Neural cell (in vitro differentiated cells): ENCODE data around the gene ZNF407. TPM values are rescaled to one million over a fixed set of nuclear protein-coding genes. Genes with fewer than 3 reads are reported as not detected.
A peak's percentile ranks its signal among the peaks of the same experiment; 100 is the strongest.

Experiments used
- H2AFZ ChIP-seq: fragments of 200-600, 300-800 bp; sonication (generic), shearing (Covaris generic); 2 replicates; pipeline ENCODE4 v1.6.0; 2014; ENCODE audit warnings: low read depth, mild to moderate bottlenecking, antibody characterized with exemption, low read length, moderate library complexity
- H3F3A ChIP-seq: fragments of 200-600 bp; shearing (Covaris generic); 2 replicates; pipeline ENCODE4 v1.6.1; 2016; ENCODE audit warnings: mild to moderate bottlenecking, moderate library complexity, mixed read lengths, antibody characterized with exemption, low read length; ENCODE audit not compliant: insufficient read depth, poor library complexity, severe bottlenecking
- H3K27ac ChIP-seq: fragments of 200-600, 300-800 bp; sonication (generic), shearing (Covaris generic); 2 replicates; pipeline ENCODE4 v1.5.1; 2014; ENCODE audit warnings: mild to moderate bottlenecking, low read length, moderate library complexity
- H3K27me3 ChIP-seq: fragments of 300-800, 200-600 bp; sonication (generic), shearing (Covaris generic); 2 replicates; pipeline ENCODE4 v1.6.0; 2014; ENCODE audit warnings: mild to moderate bottlenecking, low read depth, low read length, moderate library complexity; ENCODE audit not compliant: insufficient read depth
- H3K36me3 ChIP-seq: fragments of 300-800, 200-600 bp; sonication (generic), shearing (Covaris generic); 2 replicates; pipeline ENCODE4 v1.5.1; 2014; ENCODE audit warnings: mild to moderate bottlenecking, antibody characterized with exemption, low read length, moderate library complexity; ENCODE audit not compliant: insufficient read depth
- H3K4me2 ChIP-seq: fragments of 300-800, 200-600 bp; sonication (generic), shearing (Covaris generic); 2 replicates; pipeline ENCODE4 v1.6.0; 2014; ENCODE audit warnings: mild to moderate bottlenecking, low read length
- H3K4me3 ChIP-seq: fragments of 300-800, 200-600 bp; sonication (generic), shearing (Covaris generic); 2 replicates; pipeline ENCODE4 v1.5.1; 2014; ENCODE audit warnings: mild to moderate bottlenecking, low read length, moderate library complexity
- H3K79me2 ChIP-seq: fragments of 200-600 bp; shearing (Covaris generic); replicated peaks from 2 replicates; pipeline ENCODE4 v1.6.0; 2014; ENCODE audit warnings: mild to moderate bottlenecking, low read length, moderate library complexity; ENCODE audit not compliant: insufficient read depth
- H3K9ac ChIP-seq: fragments of 300-800, 200-600 bp; sonication (generic), shearing (Covaris generic); 2 replicates; pipeline ENCODE4 v1.6.1; 2016; ENCODE audit warnings: mild to moderate bottlenecking, low read length, mixed read lengths
- H3K9me2 ChIP-seq: fragments of 200-600 bp; shearing (Covaris generic); 2 replicates; pipeline ENCODE4 v1.6.1; 2016; ENCODE audit warnings: mild to moderate bottlenecking, low read length, mixed read lengths; ENCODE audit not compliant: insufficient read depth
- H3K9me3 ChIP-seq: fragments of 200-600, 300-800 bp; sonication (generic), shearing (Covaris generic); 2 replicates; pipeline ENCODE4 v1.6.1; 2016; ENCODE audit warnings: mild to moderate bottlenecking, mixed run types, low read length, moderate library complexity, mixed read lengths
- H4K20me1 ChIP-seq: fragments of 200-600 bp; shearing (Covaris generic); 2 replicates; pipeline ENCODE4 v1.6.1; 2016; ENCODE audit warnings: mild to moderate bottlenecking, mixed run types; ENCODE audit not compliant: insufficient read depth
- EP300 ChIP-seq: fragments of 450-650 bp; conservative IDR thresholded peaks from 2 replicates; pipeline ENCODE4 v1.6.1; 2014; ENCODE audit warnings: antibody characterized with exemption, mild to moderate bottlenecking, moderate library complexity; ENCODE audit not compliant: poor library complexity, severe bottlenecking
- EZH2 ChIP-seq: fragments of 200-600, 300-800 bp; shearing (Covaris generic), sonication (generic); IDR thresholded peaks from 2 replicates; pipeline ENCODE4 v1.6.1; 2014; ENCODE audit warnings: antibody characterized with exemption, low read length, borderline replicate concordance, mild to moderate bottlenecking; ENCODE audit not compliant: insufficient read depth, poor library complexity, severe bottlenecking
- MXI1 ChIP-seq: fragments of 450-650 bp; conservative IDR thresholded peaks from 2 replicates; pipeline ENCODE4 v1.6.1; 2014; ENCODE audit warnings: antibody characterized with exemption, mild to moderate bottlenecking; ENCODE audit not compliant: poor library complexity, severe bottlenecking
- POLR2AphosphoS5 ChIP-seq: IDR thresholded peaks from 2 replicates; pipeline ENCODE4 v1.6.1; 2012
- RAD21 ChIP-seq: fragments of 450-650 bp; conservative IDR thresholded peaks from 2 replicates; pipeline ENCODE4 v1.6.1; 2014; ENCODE audit warnings: antibody characterized with exemption, mild to moderate bottlenecking, moderate library complexity
- SMC3 ChIP-seq: fragments of 450-650 bp; conservative IDR thresholded peaks from 2 replicates; pipeline ENCODE4 v1.6.1; 2014; ENCODE audit warnings: antibody characterized with exemption, mild to moderate bottlenecking, moderate library complexity; ENCODE audit not compliant: poor library complexity
- TAF1 ChIP-seq: IDR thresholded peaks from 2 replicates; pipeline ENCODE4 v1.6.1; 2012; ENCODE audit warnings: low read depth
- polyA plus RNA-seq: library from polyadenylated mRNA; depleted of rRNA; stranded (reverse); fragments of >200 nt; gene quantifications from 2 replicates; pipeline ENCODE4 v1.2.3, GENCODE V29; 2014
- TF ChIP-seq, protein P1 (sequence below): IDR thresholded peaks from 2 replicates; pipeline ENCODE4 v1.6.1; 2012; ENCODE audit warnings: borderline replicate concordance
- TF ChIP-seq, protein P2 (sequence below): fragments of 450-650 bp; IDR thresholded peaks from 2 replicates; pipeline ENCODE4 v1.5.1; 2014; ENCODE audit warnings: antibody characterized with exemption, mild to moderate bottlenecking, moderate library complexity; ENCODE audit not compliant: poor library complexity, severe bottlenecking

ZNF407 gene
- polyA plus RNA-seq, 1 donor from 2014 or later, result 2.9 TPM

DNA sequence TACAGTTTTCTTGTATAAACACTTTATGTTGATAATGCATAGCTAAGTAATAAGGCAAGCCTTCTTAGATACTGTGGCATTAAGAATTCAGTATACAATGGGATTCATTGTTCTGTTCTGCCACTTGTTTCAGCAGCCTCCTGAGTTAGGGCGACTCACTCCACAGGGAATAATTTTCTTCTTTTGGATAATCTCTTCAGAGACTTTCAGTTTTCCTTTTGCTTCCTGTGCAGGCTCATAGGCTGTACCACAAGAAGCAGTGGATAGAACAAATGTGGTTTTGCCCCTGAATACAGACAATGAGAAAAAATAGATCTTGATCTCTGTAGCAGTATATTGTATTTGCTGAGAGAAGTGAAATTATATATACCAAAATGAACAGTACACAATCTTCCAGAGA is 298.0 kb downstream of the ZNF407 start:
- Histone ChIP-seq H3K27me3 (no peaks in the 10 kb centered on the region), H3K9me2 (no peaks in the 10 kb centered on the region), H3K36me3 (no peaks in the 10 kb centered on the region), H3K9ac (no peak overlapping the region), H3K79me2 (no peaks in the 10 kb centered on the region), H4K20me1 (no peaks in the 10 kb centered on the region), H3K9me3 (no peaks in the 10 kb centered on the region), H2AFZ (no peak overlapping the region), H3F3A (no peaks in the 10 kb centered on the region), H3K4me3 (no peak overlapping the region), H3K4me2 (no peak overlapping the region), H3K27ac (no peak overlapping the region)
- TF ChIP-seq SMC3 (no peak), EP300 (no peak)

DNA sequence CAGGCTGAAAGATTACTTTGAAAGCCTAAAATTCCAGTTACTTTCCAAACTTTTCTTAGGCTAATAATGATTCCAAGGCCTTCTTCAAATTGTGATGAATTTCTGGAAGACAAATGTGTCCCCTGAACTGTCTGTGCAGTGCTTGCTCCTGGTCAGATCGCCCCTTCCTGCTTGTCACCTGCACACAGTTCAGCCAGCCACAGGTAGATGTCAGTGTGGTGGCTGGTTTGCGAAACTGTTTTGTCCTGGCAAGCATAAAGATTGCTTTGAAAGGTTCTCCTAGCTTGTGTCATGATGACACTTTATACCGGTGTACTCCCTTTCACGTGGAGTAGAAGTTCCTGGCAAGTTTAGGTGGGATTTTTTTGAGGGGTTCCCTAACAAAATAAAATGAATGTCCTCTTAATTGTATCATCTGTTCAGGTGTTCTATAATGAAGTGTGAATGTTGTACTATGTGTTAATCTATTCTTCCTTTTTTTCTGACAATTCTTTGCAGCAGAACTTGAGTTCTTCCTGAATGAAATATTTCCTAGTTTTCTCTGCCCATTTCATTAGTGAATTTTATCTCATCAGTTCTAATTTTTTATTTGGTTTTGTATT is 298.8 kb downstream of the ZNF407 start:
- H3F3A ChIP-seq, result no peaks in the 10 kb centered on the region
- no peak overlapping the region for H3K4me2 ChIP-seq
- no peak overlapping the region for H3K4me3 ChIP-seq
- H3K27me3 ChIP-seq, result no peaks in the 10 kb centered on the region
- no peaks in the 10 kb centered on the region for H3K9me2 ChIP-seq
- H3K27ac ChIP-seq, result no peak overlapping the region
- no peak overlapping the region for H3K9ac ChIP-seq
- TF ChIP-seq, protein P1, sequence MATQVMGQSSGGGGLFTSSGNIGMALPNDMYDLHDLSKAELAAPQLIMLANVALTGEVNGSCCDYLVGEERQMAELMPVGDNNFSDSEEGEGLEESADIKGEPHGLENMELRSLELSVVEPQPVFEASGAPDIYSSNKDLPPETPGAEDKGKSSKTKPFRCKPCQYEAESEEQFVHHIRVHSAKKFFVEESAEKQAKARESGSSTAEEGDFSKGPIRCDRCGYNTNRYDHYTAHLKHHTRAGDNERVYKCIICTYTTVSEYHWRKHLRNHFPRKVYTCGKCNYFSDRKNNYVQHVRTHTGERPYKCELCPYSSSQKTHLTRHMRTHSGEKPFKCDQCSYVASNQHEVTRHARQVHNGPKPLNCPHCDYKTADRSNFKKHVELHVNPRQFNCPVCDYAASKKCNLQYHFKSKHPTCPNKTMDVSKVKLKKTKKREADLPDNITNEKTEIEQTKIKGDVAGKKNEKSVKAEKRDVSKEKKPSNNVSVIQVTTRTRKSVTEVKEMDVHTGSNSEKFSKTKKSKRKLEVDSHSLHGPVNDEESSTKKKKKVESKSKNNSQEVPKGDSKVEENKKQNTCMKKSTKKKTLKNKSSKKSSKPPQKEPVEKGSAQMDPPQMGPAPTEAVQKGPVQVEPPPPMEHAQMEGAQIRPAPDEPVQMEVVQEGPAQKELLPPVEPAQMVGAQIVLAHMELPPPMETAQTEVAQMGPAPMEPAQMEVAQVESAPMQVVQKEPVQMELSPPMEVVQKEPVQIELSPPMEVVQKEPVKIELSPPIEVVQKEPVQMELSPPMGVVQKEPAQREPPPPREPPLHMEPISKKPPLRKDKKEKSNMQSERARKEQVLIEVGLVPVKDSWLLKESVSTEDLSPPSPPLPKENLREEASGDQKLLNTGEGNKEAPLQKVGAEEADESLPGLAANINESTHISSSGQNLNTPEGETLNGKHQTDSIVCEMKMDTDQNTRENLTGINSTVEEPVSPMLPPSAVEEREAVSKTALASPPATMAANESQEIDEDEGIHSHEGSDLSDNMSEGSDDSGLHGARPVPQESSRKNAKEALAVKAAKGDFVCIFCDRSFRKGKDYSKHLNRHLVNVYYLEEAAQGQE, result no peak
- TF ChIP-seq RAD21 (peak; percentile 73), TAF1 (no peak), SMC3 (peak; percentile 68)
- TF ChIP-seq, protein P2, sequence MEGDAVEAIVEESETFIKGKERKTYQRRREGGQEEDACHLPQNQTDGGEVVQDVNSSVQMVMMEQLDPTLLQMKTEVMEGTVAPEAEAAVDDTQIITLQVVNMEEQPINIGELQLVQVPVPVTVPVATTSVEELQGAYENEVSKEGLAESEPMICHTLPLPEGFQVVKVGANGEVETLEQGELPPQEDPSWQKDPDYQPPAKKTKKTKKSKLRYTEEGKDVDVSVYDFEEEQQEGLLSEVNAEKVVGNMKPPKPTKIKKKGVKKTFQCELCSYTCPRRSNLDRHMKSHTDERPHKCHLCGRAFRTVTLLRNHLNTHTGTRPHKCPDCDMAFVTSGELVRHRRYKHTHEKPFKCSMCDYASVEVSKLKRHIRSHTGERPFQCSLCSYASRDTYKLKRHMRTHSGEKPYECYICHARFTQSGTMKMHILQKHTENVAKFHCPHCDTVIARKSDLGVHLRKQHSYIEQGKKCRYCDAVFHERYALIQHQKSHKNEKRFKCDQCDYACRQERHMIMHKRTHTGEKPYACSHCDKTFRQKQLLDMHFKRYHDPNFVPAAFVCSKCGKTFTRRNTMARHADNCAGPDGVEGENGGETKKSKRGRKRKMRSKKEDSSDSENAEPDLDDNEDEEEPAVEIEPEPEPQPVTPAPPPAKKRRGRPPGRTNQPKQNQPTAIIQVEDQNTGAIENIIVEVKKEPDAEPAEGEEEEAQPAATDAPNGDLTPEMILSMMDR, result peak; percentile 67
- no peaks in the 10 kb centered on the region for H4K20me1 ChIP-seq
- H3K9me3 ChIP-seq, result no peaks in the 10 kb centered on the region
- H3K79me2 ChIP-seq, result no peaks in the 10 kb centered on the region
- no peak overlapping the region for H2AFZ ChIP-seq
- no peaks in the 10 kb centered on the region for H3K36me3 ChIP-seq

DNA sequence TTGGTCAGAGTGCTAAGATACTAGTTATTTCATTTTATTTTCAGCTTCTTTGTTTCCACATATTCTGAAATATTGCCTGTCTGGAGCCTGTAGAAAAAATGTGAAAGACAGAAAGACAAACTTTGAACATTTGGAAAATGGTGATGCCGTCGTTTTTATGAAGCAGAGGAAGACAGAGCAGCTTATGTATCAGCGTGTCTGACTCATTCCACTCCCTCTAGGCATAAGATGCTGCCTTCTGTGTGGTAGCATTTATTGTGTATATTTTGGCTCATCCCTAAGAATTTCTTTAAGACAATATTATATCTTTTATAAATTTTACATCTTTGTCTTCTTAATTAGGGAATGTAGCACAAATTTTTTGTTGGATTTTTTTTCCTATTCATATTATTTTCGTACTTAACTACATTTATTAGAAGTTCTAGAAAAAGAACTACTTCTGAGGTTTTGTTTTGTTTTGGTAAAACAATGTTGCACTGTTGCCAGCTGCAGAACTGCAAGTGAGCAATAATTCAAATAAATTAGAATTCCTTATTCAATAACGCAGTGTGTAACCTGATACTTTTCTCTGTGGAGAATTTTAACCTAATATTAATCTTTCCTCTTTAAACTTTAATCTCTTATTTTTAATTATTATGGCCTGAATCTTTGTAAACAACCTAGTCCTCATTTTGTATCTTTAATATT is 300.4 kb downstream of the ZNF407 start:
- no peaks in the 10 kb centered on the region for H3K9me2 ChIP-seq
- TF ChIP-seq, protein P2, result no peak
- TF ChIP-seq RAD21 (no peak), SMC3 (no peak), EZH2 (no peak), POLR2AphosphoS5 (no peak), TAF1 (no peak), MXI1 (no peak), EP300 (no peak)
- TF ChIP-seq, protein P1, result no peak

More for the DNA sequence above, 300.4 kb downstream of the ZNF407 start:
- Histone ChIP-seq H2AFZ (no peak overlapping the region), H3K9me3 (no peaks in the 10 kb centered on the region), H3K9ac (no peak overlapping the region), H3K27me3 (no peaks in the 10 kb centered on the region), H3F3A (no peaks in the 10 kb centered on the region), H3K4me2 (no peak overlapping the region), H3K36me3 (no peaks in the 10 kb centered on the region), H3K4me3 (no peak overlapping the region), H4K20me1 (no peaks in the 10 kb centered on the region), H3K27ac (no peak overlapping the region), H3K79me2 (no peaks in the 10 kb centered on the region)
